ENCODE data around the gene ZNF182.
A peak's percentile ranks its signal among the peaks of the same experiment; 100 is the strongest.
"Not testable (repeated sequence)": the region's sequence is repeated elsewhere in the genome, so short reads cannot be mapped to it uniquely, and the experiment has no call there.

The ZNF182 gene

DNA sequence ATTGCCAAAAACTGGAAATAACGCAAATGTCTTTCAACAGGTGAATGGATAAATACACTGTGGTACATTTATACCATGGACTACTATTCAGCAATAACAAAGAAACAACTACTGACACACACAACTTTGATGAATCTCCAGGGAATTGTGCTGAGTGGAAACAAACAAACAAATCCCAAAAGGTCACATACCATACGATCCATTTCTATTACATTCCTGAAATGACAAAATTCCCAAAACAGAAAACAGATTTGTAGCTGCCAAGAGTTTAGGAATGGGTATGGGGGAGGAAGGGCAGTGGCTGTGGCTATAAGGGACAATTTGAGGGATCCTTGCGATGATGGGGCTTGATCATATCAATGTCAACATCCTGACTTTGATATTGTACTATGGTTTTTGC, 2.5 kb downstream of the ZNF182 start:
- no peak for DNase-seq (ENCODE audit: low spot score)

DNA sequence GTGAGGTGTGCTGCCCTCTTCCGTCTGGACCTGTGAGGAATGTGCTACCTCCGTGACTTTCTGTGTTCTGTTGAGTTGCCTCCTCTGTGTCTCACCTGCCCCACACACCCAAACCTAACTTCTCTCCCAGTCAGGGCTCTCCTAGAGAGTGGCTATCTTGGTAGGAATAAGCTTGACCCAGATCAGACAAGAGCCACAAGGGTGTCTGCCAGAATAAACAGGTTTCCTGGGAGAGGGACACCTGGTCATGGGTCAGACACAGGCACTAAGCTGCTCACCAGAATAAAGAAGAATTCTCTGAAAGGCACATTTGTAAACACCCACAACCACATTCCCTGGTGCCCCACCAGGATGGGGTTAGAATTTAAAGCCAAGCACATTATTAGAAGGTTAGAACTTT, 11.1 kb downstream of the ZNF182 start:
- DNase-seq (ENCODE audit: low spot score): no peak

- no peak for DNase-seq (ENCODE audit: low spot score)
Observed at GRCh38 chrX:47992095-47992380, 11.8 kb downstream of the ZNF182 start.

GRCh38 chrX:47991263-47992094, 12.3 kb downstream of the ZNF182 start:
- DNase-seq (ENCODE audit: low spot score): no peak

DNA sequence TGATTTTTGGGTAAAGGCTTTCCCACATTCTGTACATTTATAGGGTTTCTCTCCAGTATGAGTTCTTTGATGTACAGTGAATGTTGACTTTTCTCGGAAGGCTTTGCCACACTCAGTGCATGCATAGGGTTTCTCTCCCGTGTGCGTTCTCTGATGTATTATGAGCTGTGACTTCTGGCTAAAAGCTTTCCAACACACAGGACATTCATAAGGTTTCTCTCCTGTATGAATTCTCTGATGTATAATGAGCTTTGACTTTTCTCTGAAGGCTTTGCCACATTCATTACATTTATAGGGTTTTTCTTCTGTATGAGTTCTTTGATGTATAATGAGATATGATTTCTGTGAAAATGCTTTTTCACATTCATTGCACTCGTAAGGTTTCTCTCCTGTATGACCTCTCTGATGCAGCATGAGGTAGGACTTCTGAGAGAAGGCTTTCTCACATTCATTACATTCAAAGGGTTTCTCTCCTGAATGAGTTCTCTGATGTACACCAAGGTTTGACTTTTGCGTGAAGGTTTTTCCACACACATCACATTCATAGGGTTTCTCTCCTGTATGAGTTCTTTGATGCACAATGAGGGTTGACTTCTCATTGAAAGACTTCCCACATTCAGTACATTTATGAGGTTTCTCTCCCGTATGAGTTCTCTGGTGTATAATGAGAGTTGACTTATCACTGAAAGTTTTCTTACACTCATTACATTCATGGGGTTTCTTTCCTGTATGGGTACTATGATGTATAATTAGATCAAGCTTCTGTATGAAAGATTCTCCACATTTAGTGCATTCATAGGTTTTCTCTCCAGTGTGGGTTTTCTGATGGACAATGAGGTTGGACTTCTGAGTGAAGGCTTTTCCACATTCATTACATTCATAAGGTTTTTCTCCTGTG, 27.3 kb downstream of the ZNF182 start:
- DNase-seq (ENCODE audit: low spot score): no peak

GRCh38 chrX:47973235-47973634, 30.6 kb downstream of the ZNF182 start:
- DNase-seq (ENCODE audit: low spot score): no peak

DNA sequence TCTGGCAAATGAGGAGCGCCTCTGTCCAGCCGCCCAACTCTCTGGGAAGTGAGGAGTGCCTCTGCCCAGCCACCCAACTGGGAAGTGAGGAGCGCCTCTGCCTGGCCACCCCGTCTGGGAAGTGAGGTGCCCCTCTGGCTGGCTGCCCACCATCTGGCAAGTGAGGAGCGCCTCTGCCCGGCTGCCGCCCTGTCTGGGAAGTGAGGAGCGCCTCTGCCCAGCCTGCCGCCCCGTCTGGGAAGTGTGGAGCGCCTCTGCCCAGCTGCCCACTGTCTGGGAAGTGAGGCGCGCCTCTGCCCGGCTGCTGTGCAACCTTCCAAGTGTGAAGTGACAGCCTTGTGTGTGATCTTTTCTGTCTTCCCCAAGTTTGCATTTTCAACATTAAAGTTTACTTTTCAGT, 38.3 kb downstream of the ZNF182 start:
- DNase-seq (ENCODE audit: low spot score): not testable (repeated sequence)

DNA sequence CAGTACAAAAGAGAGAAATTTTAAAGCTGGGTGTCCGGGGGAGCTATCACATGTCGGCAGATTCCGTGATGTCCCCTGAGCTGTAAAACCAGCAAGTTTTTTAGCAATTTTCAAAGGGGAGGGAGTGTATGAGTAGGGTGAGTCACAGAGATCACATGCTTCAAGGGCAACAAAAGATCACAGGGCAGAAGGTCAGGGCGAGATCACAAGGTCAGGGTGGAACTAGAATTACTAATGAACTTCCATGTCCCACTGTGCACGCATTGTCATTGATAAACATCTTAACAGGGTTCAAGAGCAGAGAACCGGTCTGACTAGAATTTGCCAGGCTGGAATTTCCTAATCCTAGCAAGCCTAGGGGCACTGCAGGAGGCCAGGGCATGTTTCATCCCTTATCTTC, 42.0 kb downstream of the ZNF182 start:
- DNase-seq (ENCODE audit: low spot score): not testable (repeated sequence)

DNA sequence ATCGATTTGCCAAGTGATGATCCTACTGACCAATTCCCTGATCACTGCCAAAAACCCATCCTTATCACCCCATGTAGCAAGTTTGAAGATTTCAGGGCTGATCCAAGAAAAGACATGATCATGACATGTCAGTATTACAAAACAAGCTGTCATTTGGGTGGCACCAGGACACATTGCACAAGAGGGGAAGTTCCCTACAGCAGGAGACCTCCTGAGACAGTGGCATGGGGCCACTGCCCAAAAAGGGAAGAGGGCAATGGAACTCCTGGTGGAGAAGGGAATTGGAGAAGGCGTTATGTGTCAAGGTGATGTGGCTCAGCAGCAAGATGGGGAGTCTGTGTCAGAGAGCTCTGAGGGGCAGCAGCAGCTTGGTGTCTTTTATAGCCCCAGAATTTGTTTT, 43.4 kb downstream of the ZNF182 start:
- no peak for DNase-seq (ENCODE audit: low spot score)

DNA sequence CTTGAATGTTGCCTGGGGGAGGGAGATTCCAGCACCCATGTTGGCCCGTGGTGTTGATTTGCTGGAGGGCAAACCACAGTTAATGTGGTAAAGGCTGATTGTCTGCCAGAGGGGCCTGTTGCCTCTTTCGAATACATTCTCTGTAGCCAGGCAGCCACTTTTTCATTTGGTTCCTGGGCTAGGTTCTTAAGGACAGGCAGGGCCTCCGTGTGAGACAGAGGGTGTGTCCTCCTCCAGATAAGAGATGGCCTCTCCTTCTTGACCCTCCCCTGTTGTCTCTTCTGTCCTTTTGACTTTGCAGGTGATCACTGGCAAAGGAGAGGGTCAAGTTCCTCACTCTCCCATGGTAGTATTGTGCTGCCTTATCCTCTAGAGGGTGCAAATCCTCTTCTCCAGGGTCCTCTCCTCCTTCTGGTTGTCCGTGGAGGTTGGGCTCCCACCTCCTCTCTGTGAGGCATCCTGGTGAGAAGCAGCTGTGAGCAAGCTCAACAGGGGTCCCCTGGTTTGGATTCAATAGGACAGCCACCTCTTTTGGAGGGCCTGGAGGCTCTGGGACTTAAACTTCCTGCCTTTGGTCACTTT, 44.9 kb downstream of the ZNF182 start:
- DNase-seq (ENCODE audit: low spot score): peak; percentile 37

GRCh38 chrX:47958206-47958605, 45.6 kb downstream of the ZNF182 start:
- DNase-seq (ENCODE audit: low spot score): not testable (repeated sequence)

DNA sequence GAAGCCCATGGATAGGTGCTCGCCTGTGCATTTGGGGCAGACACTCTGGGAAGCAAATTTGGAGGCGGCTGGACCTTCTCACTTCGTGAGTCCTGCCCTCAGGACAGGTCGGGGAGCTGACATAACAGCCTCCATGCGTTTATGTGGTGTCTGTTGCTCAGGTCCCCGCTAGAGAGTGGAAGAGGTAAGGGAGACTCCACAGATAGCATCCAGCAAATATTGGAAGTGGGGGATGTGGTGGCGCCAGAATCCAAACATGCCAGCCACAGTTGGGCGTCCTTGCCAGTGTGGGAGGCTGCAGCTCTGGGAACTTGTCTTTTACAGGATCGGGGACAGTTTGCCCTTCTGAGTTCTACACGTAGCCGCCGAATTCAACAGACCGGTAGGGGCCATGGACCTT, 47.8 kb downstream of the ZNF182 start:
- DNase-seq (ENCODE audit: low spot score): no peak

DNA sequence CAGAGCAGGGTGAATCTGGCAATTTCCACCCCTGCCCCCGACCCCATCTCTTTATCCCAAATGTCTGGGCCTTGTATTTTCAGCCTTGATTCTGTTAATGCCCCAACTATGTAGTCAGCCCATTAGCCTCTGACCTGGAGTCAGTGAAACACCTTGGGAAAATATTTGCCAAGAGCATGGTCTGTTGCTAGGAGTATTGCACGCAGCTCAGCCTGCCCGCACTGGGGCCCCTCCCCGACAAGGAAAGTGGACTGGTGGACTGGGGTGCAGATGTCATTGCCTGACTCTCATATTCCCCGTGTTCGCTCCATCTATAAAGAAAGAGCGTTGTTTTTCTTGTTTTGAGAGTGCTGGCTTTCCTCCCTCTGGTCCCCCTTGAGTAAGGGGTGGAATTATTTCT, 48.5 kb downstream of the ZNF182 start:
- not testable (repeated sequence) for DNase-seq (ENCODE audit: low spot score)

- DNase-seq (ENCODE audit: low spot score): no peak
Observed at GRCh38 chrX:47941423-47941822, 62.4 kb downstream of the ZNF182 start.

DNA sequence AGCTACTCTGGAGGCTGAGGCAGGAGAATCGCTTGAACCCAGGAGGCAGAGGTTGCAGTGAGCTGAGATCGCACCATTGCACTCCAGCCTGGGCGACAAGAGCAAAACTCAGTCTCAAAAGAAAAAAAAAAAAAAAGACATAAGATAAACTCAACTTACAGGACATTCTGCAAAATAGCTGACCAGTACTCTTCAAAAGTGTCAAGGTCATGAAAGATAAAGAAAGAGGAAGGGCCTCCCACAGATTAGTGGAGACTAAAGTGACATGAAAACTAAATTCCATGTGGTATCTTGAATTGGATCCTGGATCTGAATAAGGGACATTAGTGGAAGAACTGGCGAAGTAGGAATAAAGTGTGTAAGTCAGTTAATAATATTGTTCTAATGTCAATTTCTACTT, 63.3 kb downstream of the ZNF182 start:
- no peak for DNase-seq (ENCODE audit: low spot score)

DNA sequence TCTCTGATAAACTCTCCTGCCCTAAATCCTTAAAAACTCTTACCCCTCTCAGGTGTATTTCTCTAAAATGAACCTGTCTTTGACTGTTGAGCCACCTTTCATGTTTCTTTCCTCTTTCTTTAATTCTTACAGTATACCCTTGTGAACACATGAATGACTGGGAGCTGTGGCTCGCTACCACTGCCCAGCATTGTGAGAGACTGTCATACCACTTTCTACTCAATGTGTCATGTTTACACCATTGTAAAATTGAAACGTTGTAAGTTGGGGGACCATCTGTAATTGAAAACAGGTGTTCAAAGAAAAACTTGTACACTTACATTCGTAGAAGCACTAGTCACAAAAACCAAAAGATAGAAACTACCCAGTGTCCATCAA, 66.9 kb downstream of the ZNF182 start:
- DNase-seq (ENCODE audit: low spot score): no peak

- DNase-seq (ENCODE audit: low spot score): no peak
Observed at GRCh38 chrX:47936224-47936939, 67.4 kb downstream of the ZNF182 start.

- DNase-seq (ENCODE audit: low spot score): no peak
Observed at GRCh38 chrX:47933946-47934345, 69.8 kb downstream of the ZNF182 start.

DNA sequence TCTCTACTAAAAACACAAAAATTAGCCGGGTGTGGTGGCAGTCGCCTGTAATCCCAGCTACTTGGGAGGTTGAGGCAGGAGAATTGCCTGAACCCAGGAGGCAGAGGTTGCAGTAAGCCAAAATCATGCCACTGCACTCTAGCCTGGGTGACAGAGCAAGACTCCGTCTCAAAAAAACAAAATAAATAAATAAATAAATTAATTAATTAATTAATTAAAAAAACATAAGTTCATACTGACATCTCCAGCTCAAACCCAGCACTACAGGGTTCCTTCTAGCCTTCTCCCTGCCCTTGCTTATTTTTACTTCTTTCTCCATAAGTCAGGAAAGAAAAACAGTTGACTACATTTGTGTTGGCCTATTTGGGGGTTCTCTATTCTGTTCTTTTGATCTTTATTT, 71.8 kb downstream of the ZNF182 start:
- DNase-seq (ENCODE audit: low spot score): not testable (repeated sequence)

DNA sequence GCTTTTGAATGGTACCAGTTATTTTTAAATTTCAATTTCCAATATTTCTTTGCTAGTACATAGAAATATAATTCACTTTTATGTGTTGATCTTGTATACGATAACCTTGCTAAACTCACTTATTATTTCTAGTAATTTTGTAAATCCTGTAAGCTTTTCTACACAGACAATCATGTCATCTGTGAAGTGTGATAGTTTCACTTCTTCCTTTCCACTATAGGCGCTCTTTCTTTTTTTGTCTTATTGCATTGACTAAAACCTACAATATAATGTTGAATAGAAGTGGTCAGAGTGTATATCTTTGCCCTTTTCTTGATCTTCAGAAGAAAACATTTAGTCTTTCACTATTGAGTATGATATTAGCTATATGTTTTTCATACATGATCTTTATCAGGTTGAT, 76.6 kb downstream of the ZNF182 start:
- no peak for DNase-seq (ENCODE audit: low spot score)

Data from CD4-positive, alpha-beta T cell treated with Interleukin-2 at 100 ng/mL for 4 hours (primary cell).